K562 (cell line): ENCODE results near the gene ORC2. TPM values are rescaled to one million over a fixed set of nuclear protein-coding genes. Genes with fewer than 3 reads are reported as not detected.

Experiments
- CBFA2T3 ChIP-seq: fragments of 450-650 bp; IDR thresholded peaks from 2 replicates; pipeline ENCODE4 v1.6.1; 2017
- ESRRA ChIP-seq: fragments of 450-650 bp; IDR thresholded peaks from 2 replicates; pipeline ENCODE4 v1.6.1; 2014; ENCODE audit warnings: low read depth, mild to moderate bottlenecking, moderate library complexity, borderline replicate concordance
- NCOA6 ChIP-seq: fragments of 450-650 bp; IDR thresholded peaks from 2 replicates; pipeline ENCODE4 v1.6.1; 2017; ENCODE audit warnings: mild to moderate bottlenecking
- PHB ChIP-seq: fragments of 250-450 bp; sonication (Bioruptor Pico); IDR thresholded peaks from 2 replicates; pipeline ENCODE4 v1.5.0; 2021
- SMAD1 ChIP-seq: fragments of 150-350 bp; IDR thresholded peaks from 2 replicates; pipeline ENCODE4 v1.6.1; 2014; ENCODE audit warnings: low read length, low read depth; ENCODE audit not compliant: partially characterized antibody
- SMAD3 ChIP-seq: fragments of 450-650 bp; formaldehyde crosslinking; conservative IDR thresholded peaks from 2 replicates; pipeline ENCODE4 v1.4.0; 2020; ENCODE audit warnings: mild to moderate bottlenecking
- THRAP3 ChIP-seq: fragments of 450-650 bp; IDR thresholded peaks from 2 replicates; pipeline ENCODE4 v1.6.1; 2016; ENCODE audit warnings: mild to moderate bottlenecking, inconsistent platforms, borderline replicate concordance
- ZNF766 ChIP-seq: fragments of 200-800 bp; sonication (Bioruptor generic); conservative IDR thresholded peaks from 2 replicates; pipeline ENCODE4 v1.6.1; 2016; ENCODE audit warnings: missing genetic modification characterization, missing compliant biosample characterization
- polyA plus RNA-seq, 8 experiments: library from polyadenylated mRNA; depleted of rRNA in 4 of 8; stranded (reverse) in 5 of 8; unstranded in 3 of 8; fragments of >200 nt; fragmentation: Nextera tagmentation in 2 of 8; fragmentation: Illumina TruSeq in 1 of 8; extraction: Ambion mirVana in 2 of 8; extraction: Trizol in 1 of 8; gene quantifications; 2 replicates each; pipeline versions ENCODE4 v1.2.1 to v1.2.3, GENCODE V29; 2011 to 2014; ENCODE audit warnings: inconsistent platforms in 1 of 8, missing spikeins in 1 of 8
- total RNA-seq, 7 experiments: library from RNA; depleted of rRNA in 6 of 7; stranded (reverse); fragments of >200 nt in 6 of 7; fragmentation: Illumina TruSeq in 2 of 7; extraction: Trizol in 2 of 7; gene quantifications; 2 replicates each; pipeline versions ENCODE4 v1.2.1 to v1.2.3, GENCODE V29; 2011 to 2021; ENCODE audit warnings: low replicate concordance in 1 of 7
- TF ChIP-seq, protein P1 (sequence below): fragments of 450-650 bp; formaldehyde crosslinking; conservative IDR thresholded peaks from 2 replicates; pipeline ENCODE4 v1.4.0; 2022; ENCODE audit warnings: mild to moderate bottlenecking, missing genetic modification characterization
- TF ChIP-seq, protein P2 (sequence below): sonication (generic); formaldehyde crosslinking; IDR thresholded peaks from 2 replicates; pipeline ENCODE4 v1.8.0; 2023; ENCODE audit warnings: missing genetic modification reagents, mild to moderate bottlenecking, borderline replicate concordance
- TF ChIP-seq, protein P3 (sequence below): fragments of 200-800 bp; sonication (Bioruptor generic); IDR thresholded peaks from 2 replicates; pipeline ENCODE4 v1.6.1; 2017; ENCODE audit warnings: missing genetic modification characterization, missing compliant biosample characterization
- TF ChIP-seq, protein P4 (sequence below): fragments of 250-450 bp; sonication (Bioruptor Pico); IDR thresholded peaks from 2 replicates; pipeline ENCODE4 v1.9.0; 2021; ENCODE audit warnings: mild to moderate bottlenecking, inconsistent platforms

The ORC2 gene
- total and polyA plus RNA-seq, 9 of the 15 experiments (the other 6 are each of a cell fraction or from before 2014, with no cell fraction given), result 5.6 to 41.1 (median 19.0) TPM

DNA sequence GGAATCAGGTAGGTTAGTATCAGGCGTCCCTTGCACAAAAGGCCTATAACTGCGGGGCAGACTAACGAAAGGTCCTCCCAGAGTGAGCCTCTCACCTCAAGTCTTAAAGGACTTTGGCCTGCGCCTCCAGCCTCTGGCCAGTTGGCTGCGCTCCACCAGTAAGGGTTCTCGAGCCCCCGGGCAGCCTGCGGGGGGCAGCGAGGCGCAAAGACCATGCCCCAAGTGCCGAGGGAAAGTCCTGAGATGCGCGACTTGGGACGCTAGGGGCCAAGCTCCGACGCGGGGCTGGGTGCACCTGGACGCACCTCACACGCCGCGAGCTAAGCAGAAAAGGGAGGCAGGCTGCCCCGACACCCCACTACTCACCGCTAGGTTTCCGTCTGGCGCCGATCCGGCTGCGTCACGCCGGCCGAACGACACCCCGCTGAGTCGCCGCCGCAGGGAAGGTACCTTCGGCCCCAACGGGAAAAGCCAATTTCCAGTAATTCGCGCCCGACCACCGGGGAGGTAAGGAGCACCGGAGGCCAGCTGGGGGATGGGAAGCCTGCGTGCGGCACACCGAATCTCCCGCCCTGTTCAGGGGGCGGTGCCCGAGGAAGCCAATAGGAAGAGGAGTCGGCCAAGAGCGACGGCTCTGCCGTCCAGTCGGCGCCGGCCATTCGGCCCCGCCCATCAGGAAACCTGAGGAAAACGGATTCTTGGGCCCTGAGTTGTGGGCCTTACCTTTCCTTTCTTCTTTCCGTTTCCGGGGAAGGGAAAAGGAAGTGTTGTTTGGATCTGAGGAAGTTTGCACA, at the start of gene ORC2 (continued):
- TF ChIP-seq ESRRA, result 0 out of 2 replicates have a peak, but pooled peaks have one; percentile 7
- no peak for TF ChIP-seq ZNF766 (CRISPR knock-in tag)
- no peak for TF ChIP-seq PHB (CRISPR knock-in tag)
- TF ChIP-seq, protein P1, sequence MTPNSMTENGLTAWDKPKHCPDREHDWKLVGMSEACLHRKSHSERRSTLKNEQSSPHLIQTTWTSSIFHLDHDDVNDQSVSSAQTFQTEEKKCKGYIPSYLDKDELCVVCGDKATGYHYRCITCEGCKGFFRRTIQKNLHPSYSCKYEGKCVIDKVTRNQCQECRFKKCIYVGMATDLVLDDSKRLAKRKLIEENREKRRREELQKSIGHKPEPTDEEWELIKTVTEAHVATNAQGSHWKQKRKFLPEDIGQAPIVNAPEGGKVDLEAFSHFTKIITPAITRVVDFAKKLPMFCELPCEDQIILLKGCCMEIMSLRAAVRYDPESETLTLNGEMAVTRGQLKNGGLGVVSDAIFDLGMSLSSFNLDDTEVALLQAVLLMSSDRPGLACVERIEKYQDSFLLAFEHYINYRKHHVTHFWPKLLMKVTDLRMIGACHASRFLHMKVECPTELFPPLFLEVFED (CRISPR knock-in tag), result no peak
- no peak for TF ChIP-seq NCOA6
- no peak for TF ChIP-seq SMAD3 (CRISPR knock-in tag)
- TF ChIP-seq, protein P2, sequence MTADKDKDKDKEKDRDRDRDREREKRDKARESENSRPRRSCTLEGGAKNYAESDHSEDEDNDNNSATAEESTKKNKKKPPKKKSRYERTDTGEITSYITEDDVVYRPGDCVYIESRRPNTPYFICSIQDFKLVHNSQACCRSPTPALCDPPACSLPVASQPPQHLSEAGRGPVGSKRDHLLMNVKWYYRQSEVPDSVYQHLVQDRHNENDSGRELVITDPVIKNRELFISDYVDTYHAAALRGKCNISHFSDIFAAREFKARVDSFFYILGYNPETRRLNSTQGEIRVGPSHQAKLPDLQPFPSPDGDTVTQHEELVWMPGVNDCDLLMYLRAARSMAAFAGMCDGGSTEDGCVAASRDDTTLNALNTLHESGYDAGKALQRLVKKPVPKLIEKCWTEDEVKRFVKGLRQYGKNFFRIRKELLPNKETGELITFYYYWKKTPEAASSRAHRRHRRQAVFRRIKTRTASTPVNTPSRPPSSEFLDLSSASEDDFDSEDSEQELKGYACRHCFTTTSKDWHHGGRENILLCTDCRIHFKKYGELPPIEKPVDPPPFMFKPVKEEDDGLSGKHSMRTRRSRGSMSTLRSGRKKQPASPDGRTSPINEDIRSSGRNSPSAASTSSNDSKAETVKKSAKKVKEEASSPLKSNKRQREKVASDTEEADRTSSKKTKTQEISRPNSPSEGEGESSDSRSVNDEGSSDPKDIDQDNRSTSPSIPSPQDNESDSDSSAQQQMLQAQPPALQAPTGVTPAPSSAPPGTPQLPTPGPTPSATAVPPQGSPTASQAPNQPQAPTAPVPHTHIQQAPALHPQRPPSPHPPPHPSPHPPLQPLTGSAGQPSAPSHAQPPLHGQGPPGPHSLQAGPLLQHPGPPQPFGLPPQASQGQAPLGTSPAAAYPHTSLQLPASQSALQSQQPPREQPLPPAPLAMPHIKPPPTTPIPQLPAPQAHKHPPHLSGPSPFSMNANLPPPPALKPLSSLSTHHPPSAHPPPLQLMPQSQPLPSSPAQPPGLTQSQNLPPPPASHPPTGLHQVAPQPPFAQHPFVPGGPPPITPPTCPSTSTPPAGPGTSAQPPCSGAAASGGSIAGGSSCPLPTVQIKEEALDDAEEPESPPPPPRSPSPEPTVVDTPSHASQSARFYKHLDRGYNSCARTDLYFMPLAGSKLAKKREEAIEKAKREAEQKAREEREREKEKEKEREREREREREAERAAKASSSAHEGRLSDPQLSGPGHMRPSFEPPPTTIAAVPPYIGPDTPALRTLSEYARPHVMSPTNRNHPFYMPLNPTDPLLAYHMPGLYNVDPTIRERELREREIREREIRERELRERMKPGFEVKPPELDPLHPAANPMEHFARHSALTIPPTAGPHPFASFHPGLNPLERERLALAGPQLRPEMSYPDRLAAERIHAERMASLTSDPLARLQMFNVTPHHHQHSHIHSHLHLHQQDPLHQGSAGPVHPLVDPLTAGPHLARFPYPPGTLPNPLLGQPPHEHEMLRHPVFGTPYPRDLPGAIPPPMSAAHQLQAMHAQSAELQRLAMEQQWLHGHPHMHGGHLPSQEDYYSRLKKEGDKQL (CRISPR knock-in tag), result no peak
- TF ChIP-seq, protein P3, sequence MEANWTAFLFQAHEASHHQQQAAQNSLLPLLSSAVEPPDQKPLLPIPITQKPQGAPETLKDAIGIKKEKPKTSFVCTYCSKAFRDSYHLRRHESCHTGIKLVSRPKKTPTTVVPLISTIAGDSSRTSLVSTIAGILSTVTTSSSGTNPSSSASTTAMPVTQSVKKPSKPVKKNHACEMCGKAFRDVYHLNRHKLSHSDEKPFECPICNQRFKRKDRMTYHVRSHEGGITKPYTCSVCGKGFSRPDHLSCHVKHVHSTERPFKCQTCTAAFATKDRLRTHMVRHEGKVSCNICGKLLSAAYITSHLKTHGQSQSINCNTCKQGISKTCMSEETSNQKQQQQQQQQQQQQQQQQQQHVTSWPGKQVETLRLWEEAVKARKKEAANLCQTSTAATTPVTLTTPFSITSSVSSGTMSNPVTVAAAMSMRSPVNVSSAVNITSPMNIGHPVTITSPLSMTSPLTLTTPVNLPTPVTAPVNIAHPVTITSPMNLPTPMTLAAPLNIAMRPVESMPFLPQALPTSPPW (CRISPR knock-in tag), result peak; percentile 66
- TF ChIP-seq CBFA2T3, result peak; percentile 26; the same call in 1 of the 2 replicates
- TF ChIP-seq, protein P4, sequence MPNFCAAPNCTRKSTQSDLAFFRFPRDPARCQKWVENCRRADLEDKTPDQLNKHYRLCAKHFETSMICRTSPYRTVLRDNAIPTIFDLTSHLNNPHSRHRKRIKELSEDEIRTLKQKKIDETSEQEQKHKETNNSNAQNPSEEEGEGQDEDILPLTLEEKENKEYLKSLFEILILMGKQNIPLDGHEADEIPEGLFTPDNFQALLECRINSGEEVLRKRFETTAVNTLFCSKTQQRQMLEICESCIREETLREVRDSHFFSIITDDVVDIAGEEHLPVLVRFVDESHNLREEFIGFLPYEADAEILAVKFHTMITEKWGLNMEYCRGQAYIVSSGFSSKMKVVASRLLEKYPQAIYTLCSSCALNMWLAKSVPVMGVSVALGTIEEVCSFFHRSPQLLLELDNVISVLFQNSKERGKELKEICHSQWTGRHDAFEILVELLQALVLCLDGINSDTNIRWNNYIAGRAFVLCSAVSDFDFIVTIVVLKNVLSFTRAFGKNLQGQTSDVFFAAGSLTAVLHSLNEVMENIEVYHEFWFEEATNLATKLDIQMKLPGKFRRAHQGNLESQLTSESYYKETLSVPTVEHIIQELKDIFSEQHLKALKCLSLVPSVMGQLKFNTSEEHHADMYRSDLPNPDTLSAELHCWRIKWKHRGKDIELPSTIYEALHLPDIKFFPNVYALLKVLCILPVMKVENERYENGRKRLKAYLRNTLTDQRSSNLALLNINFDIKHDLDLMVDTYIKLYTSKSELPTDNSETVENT, result peak; percentile 29; the same call in 1 of the 2 replicates
- no peak for TF ChIP-seq THRAP3
- TF ChIP-seq SMAD1, result no peak
